ENCODE measurements around the gene PTPN7. TPM values are rescaled to one million over a fixed set of nuclear protein-coding genes. Genes with fewer than 3 reads are reported as not detected.
"Not testable (repeated sequence)": the region's sequence is repeated elsewhere in the genome, so short reads cannot be mapped to it uniquely, and the experiment has no call there.

Gene PTPN7
- total and polyA plus RNA-seq, 8 donors = 1.0 to 11.7 (median 1.5) TPM

DNA sequence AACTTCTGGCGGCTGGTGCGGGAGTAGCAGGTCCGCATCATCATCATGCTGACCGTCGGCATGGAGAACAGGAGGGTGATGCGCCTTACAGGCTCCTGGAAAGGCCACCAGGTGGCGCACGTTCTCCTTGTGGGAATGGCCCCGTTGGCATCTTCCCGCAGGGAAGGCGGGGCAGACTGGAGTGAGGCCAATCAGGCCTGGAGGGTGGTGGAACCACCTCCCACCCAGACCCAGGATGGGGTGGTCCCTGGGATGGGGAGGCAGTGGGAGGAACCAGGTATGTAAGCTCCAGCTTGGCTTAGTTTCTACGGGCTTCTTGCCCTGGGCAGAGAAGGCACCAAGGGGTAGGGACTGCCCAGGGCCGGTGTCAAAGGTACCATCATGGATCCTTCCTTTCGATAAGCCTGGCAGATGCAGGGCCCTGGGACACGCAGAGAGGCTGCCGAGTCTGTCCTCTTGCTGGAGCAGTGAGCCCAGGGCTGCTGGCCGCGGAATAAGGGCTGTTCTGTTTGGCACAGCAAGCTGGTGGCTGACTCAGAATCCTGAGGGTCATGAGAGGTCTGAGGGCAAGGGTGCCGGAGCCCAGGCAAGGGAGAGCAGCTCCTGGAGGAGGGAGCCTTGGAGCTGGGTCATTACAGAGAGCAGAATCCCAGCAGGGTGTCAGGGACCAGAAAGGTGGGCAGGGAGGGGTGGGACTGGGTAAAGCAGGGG lies 24.5 kb upstream of the PTPN7 start:
- H3K4me3 ChIP-seq = no peak overlapping the region
- ATAC-seq = peak; percentile 73
- no peaks in the 10 kb centered on the region for H3K36me3 ChIP-seq
- no peaks in the 10 kb centered on the region for H3K9me3 ChIP-seq
- intact Hi-C loops (cut with DNase I) = loop anchor here in 1 of 2 donors (5.0 to 10.0 kb wide), 2 partner anchors 132 to 530 kb away; partner anchors contain the start of gene SYT2
- H3K4me1 ChIP-seq = no peaks in the 10 kb centered on the region
- peak; percentile 53 to 95 (median 82) for DNase-seq
- H3K27ac ChIP-seq = no peak overlapping the region
- peaks cover 0 to 32% of the 10 kb centered on the region in 2 donors for H3K27me3 ChIP-seq
- TF ChIP-seq, protein P1, sequence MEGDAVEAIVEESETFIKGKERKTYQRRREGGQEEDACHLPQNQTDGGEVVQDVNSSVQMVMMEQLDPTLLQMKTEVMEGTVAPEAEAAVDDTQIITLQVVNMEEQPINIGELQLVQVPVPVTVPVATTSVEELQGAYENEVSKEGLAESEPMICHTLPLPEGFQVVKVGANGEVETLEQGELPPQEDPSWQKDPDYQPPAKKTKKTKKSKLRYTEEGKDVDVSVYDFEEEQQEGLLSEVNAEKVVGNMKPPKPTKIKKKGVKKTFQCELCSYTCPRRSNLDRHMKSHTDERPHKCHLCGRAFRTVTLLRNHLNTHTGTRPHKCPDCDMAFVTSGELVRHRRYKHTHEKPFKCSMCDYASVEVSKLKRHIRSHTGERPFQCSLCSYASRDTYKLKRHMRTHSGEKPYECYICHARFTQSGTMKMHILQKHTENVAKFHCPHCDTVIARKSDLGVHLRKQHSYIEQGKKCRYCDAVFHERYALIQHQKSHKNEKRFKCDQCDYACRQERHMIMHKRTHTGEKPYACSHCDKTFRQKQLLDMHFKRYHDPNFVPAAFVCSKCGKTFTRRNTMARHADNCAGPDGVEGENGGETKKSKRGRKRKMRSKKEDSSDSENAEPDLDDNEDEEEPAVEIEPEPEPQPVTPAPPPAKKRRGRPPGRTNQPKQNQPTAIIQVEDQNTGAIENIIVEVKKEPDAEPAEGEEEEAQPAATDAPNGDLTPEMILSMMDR (IDR thresholded peaks at IDR 0.05) = peak; percentile 80 to 91

DNA sequence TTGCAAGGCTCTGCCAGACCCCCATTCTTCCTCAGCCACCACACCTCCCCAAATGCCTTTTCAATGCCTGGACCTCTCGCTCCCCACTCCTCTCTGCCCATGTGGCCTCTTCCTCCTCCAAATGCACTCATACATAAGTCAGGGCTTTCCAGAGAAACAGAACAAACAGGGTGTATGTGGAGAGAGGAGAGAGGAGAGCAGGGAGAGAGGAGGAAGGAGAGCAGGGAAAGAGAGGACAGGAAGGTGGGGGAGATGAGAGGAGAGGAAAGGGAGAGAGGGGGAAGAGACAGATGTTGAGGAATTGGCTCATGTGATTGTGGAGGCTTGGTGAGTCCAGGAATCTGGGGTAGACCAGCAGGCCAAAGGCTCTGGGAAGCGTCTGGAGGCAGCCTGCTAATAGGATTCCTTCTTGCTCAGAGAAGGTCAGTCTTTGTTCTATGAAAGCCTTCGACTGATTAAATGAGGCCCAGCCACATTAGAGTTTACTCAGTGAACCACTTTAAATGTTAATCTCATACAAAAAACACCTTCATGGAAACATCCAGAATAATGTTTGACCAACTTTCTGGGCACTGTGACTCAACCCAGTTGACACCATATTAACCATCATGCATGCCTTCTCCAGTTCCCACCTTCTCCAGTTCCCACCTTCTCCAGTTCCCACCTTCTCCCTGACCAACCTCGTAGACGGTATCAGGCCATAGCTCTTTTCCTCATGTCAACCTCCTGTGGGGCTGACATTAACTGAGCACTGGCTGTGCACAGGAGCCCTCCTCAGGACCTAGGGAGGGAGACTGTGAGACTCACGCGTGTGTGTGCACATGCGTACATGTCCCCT lies 21.9 kb upstream of the PTPN7 start:
- Histone ChIP-seq H3K36me3 (no peaks in the 10 kb centered on the region), H3K27me3 (peaks cover 0 to 24% of the 10 kb centered on the region in 2 donors), H3K4me3 (no peak overlapping the region), H3K9me3 (no peaks in the 10 kb centered on the region), H3K27ac (no peak overlapping the region), H3K4me1 (no peaks in the 10 kb centered on the region)
- intact Hi-C loops (cut with DNase I) = loop anchor here in 1 of 2 donors (10.0 kb wide), 1 partner anchor 533 kb away; the partner anchor contains the start of gene SYT2
- no peak for ATAC-seq
- TF ChIP-seq, protein P1 (IDR thresholded peaks at IDR 0.05) = no peak
- DNase-seq = no peak

DNA sequence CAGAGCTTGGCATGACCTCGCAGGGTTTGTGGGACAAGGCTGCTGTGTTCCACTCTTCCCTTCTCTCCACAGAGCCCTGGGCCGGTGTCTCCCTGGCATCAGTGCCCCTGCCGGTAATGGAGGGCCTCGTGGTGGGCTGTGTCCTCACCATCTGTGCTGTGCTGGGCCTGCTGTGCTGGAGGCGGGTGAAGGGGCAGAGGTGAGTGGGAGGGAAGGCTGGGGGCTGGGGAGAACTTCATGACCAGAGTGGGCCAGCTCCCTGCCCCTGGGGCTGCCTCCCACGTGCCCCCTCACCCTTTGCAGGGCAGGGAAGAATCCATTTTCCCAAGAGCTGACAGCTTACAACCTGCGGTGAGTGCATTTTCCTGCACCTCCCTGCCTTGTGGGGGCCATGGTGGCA lies 21.2 kb upstream of the PTPN7 start:
- TF ChIP-seq, protein P1 (IDR thresholded peaks at IDR 0.05) = no peak
- Histone ChIP-seq H3K36me3 (no peaks in the 10 kb centered on the region), H3K4me1 (no peaks in the 10 kb centered on the region), H3K4me3 (no peak overlapping the region), H3K27ac (no peak overlapping the region), H3K9me3 (no peaks in the 10 kb centered on the region), H3K27me3 (peaks cover 0 to 22% of the 10 kb centered on the region in 2 donors)
- intact Hi-C loops (cut with DNase I) = loop anchor here in 1 of 2 donors (10.0 kb wide), 1 partner anchor 533 kb away; the partner anchor contains the start of gene SYT2
- DNase-seq (no peak), ATAC-seq (no peak)

DNA sequence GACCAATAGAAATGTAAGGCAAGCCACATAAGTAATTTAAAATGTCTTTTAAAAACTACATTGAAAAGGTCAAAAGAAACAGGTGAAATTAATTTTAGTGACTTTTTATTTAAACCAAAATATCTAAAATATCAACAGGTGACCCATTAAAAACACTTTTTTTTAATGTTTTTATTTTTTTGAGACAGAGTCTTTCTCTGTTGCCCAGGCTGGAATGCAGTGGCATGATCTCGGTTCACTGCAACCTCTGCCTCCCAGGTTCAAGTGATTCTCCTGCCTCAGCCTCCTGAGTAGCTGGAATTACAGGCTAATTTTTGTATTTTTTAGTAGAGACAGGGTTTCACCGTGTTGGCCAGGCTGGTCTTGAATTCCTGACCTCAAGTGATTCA lies 20.3 kb upstream of the PTPN7 start:
- not testable (repeated sequence) for H3K4me1 ChIP-seq, H3K4me3 ChIP-seq, ATAC-seq, H3K36me3 ChIP-seq, H3K27ac ChIP-seq, H3K9me3 ChIP-seq, DNase-seq
- intact Hi-C loops (cut with DNase I) = loop anchor here in 1 of 2 donors (10.0 kb wide), 1 partner anchor 534 kb away; the partner anchor contains the start of gene SYT2
- peaks cover 0 to 20% of the 10 kb centered on the region in 2 donors for H3K27me3 ChIP-seq

DNA sequence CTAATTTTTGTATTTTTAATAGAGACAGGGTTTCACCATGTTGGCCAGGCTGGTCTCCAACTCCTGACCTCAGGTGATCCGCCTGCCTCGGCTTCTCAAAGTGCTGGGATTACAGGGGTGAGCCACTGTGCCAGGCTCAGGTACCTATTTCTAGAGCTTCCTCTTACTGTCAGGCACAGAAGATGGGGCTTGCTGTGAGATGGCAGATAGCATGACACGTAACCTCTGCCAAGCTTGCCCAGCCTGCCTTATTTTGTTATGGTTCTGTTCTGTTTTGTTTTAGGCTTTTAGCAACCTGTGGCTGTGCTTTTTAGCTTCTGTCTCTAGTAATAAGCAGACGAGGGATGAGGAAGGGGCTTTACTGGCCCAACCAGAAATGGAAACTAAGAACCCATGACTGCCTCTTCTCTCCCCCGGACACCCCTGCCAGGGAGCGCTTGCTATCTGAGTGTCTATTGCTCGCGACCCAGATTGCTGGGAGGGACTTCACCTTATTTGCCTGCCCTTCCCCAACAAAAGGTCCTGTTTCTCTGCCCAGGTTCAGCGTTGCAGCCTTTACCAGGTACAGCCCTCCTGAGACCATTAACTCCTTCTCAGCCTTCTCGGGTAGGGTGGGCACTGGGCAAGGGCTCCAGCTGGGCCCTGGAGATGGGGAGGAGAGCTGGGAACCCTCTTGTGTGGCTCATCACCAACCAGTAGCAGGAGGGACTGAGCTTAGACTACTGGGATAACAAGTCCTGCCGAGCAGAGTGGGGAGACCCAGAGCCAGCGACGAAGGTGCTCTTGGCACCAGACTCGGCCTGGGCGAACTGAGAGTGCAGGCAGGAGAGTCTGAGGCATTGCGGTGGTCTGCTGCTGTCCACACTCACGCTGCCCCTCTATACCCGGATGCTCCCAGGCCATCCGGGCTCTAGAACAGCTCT lies 19.7 kb upstream of the PTPN7 start:
- ATAC-seq = no peak
- no peak for DNase-seq
- Histone ChIP-seq H3K27me3 (peaks cover 0 to 14% of the 10 kb centered on the region in 2 donors), H3K4me3 (no peak overlapping the region), H3K27ac (no peak overlapping the region), H3K36me3 (no peaks in the 10 kb centered on the region), H3K9me3 (no peaks in the 10 kb centered on the region), H3K4me1 (no peaks in the 10 kb centered on the region)
- TF ChIP-seq, protein P1 (IDR thresholded peaks at IDR 0.05) = no peak
- intact Hi-C loops (cut with DNase I) = loop anchor here in 1 of 2 donors (10.0 kb wide), 1 partner anchor 535 kb away; the partner anchor contains the start of gene SYT2
